ENCODE data around the gene COL12A1. TPM values are rescaled to one million over a fixed set of nuclear protein-coding genes. Genes with fewer than 3 reads are reported as not detected.

COL12A1 gene
- total and polyA plus RNA-seq, 2 donors (not counting 1 experiment from before 2014, with no cell fraction given): not detected

DNA sequence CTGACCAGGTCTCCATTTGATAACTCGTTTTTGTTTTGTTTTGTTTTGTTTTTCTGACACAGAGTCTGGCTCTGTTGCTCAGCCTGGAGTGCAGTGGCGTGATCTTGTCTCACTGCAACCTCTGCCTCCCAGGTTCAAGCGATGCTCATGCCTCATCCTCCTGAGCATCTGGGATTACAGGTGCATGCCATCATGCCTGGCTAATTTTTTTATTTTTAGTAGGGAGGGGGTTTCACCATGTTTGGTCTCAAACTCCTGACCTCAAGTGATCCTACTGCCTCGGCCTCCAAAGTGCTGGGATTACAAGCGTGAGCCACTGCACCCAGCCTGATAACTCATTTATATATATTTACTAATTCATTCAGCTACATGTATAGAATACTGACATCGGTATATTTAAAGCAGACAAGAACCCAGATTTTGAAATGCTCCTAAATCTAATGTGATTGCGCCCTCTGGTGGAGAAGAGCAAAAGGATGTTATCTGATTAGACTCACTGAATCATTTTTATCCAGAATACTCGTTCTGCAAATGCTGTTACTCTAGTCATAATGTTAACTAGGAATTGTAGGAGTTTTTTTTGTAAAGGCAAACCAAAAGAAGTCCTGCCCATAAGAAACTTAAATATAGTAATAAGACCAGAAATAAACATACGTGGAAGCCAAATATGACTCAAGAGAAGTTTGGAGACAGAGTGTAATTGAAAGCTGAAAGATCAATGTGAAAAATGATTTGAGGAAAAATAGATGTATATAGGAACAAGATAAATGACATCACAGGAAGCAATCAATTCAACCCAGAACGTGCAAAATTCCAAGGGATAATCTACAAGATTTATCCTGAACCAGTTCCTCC lies 5.3 kb upstream of the COL12A1 start:
- Histone ChIP-seq H3K9me3 (ENCODE audit: control extremely low read depth in 1 of 3, control insufficient read depth in 2 of 3, insufficient read depth in 1 of 3, low read length in 2 of 3) (peaks cover 0 to 16% (median 0%) of the 10 kb centered on the region in 3 donors), H4K20me1 (ENCODE audit: control insufficient read depth, insufficient read depth, low read length, poor library complexity, severe bottlenecking) (no peaks in the 10 kb centered on the region), H3K4me2 (replicated peaks; ENCODE audit: low read depth, low read length, poor library complexity, severe bottlenecking) (no peak overlapping the region), H3K27me3 (replicated peaks in 1 of 4; ENCODE audit: control extremely low read depth in 1 of 4, control insufficient read depth in 3 of 4, insufficient read depth in 4 of 4, low read length in 3 of 4) (peaks cover 0 to 54% (median 35%) of the 10 kb centered on the region in 4 experiments), H3K4me3 (ENCODE audit: control extremely low read depth in 1 of 5, extremely low read depth in 1 of 5, insufficient read depth in 1 of 5, low read depth in 2 of 5, low read length in 4 of 5) (no peak overlapping the region), H2AFZ (ENCODE audit: insufficient read depth, low read depth, low read length, poor library complexity, severe bottlenecking) (no peak overlapping the region), H3K27ac (ENCODE audit: low read length in 2 of 2) (no peak overlapping the region), H3K9ac (ENCODE audit: low read length) (no peak overlapping the region), H3K4me1 (ENCODE audit: control insufficient read depth in 2 of 2, insufficient read depth in 2 of 2, low read length in 2 of 2) (peaks cover 28% of the 10 kb centered on the region in 2 donors), H3K36me3 (replicated peaks in 1 of 2; ENCODE audit: control extremely low read depth in 1 of 2, control insufficient read depth in 1 of 2, extremely low read depth in 1 of 2, insufficient read depth in 2 of 2, low read length in 1 of 2) (no peaks in the 10 kb centered on the region), H3K79me2 (ENCODE audit: control insufficient read depth, insufficient read depth, low read length) (no peaks in the 10 kb centered on the region)
- Mint-ChIP-seq H3K4me1 (peaks cover 29% of the 10 kb centered on the region), H3K27me3 (peaks cover 56% of the 10 kb centered on the region), H3K4me3 (no peak overlapping the region), H3K27ac (no peak overlapping the region), H3K9me3 (ENCODE audit: insufficient read depth) (no peaks in the 10 kb centered on the region)
- WGBS (ENCODE audit: insufficient coverage): 70% methylated on average over 3 of the region's 10 CpGs
- ATAC-seq (ENCODE audit: low read depth) (no peak), DNase-seq (peak; percentile 73)
- POLR2A ChIA-PET: interaction anchor here (0.7 kb wide), 1 partner anchor 26 kb away, joined by 4 read pairs; no protein-coding TSS in a partner anchor
- intact Hi-C loops (cut with micrococcal nuclease): loop anchor here (1.0 to 2.0 kb wide), 2 partner anchors 316 to 1472 kb away; no protein-coding TSS in a partner anchor
- CTCF ChIA-PET: interaction anchor here (0.9 to 10.7 kb wide), 22 partner anchors 8 to 1539 kb away, joined by 3 to 388 read pairs (median 8); no protein-coding TSS in a partner anchor
- TF ChIP-seq, protein P1, sequence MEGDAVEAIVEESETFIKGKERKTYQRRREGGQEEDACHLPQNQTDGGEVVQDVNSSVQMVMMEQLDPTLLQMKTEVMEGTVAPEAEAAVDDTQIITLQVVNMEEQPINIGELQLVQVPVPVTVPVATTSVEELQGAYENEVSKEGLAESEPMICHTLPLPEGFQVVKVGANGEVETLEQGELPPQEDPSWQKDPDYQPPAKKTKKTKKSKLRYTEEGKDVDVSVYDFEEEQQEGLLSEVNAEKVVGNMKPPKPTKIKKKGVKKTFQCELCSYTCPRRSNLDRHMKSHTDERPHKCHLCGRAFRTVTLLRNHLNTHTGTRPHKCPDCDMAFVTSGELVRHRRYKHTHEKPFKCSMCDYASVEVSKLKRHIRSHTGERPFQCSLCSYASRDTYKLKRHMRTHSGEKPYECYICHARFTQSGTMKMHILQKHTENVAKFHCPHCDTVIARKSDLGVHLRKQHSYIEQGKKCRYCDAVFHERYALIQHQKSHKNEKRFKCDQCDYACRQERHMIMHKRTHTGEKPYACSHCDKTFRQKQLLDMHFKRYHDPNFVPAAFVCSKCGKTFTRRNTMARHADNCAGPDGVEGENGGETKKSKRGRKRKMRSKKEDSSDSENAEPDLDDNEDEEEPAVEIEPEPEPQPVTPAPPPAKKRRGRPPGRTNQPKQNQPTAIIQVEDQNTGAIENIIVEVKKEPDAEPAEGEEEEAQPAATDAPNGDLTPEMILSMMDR (IDR thresholded peaks at IDR 0.05): peak; percentile 90
- TF ChIP-seq EZH2 (IDR thresholded peaks at IDR 0.05; ENCODE audit: borderline replicate concordance, insufficient read depth, low read depth, low read length, poor library complexity, severe bottlenecking): no peak

Data from B cell (primary cell).